Calu3 (cell line): ENCODE measurements around the gene ARMC7. TPM values are rescaled to one million over a fixed set of nuclear protein-coding genes. Genes with fewer than 3 reads are reported as not detected.

ENCODE experiments used
- BruUV-seq: library from RNA; stranded (reverse); fragments of 400-500 nt; replicated peaks from 2 replicates; lab custom pipeline; 2021; lab: Mats Ljungman, UMichigan
- CTCF ChIA-PET: fragments of 300-600 bp; sonication (Branson Sonifier 250); formaldehyde crosslinking; loops from one replicate; lab custom pipeline; 2022; ENCODE audit warnings: antibody characterized with exemption; lab: Charles Lee
- DNase-seq: peaks from one replicate; pipeline ENCODE4 v3.0.0; 2022
- H3K27ac Mint-ChIP-seq: one replicate; pipeline ENCODE4 v1.8.0; 2022; ENCODE audit warnings: mixed read lengths; ENCODE audit not compliant: unreplicated experiment
- H3K27me3 Mint-ChIP-seq: one replicate; pipeline ENCODE4 v1.8.0; 2022; ENCODE audit warnings: mixed read lengths; ENCODE audit not compliant: unreplicated experiment
- H3K36me3 Mint-ChIP-seq: one replicate; pipeline ENCODE4 v1.8.0; 2022; ENCODE audit warnings: mild to moderate bottlenecking, moderate library complexity, mixed read lengths; ENCODE audit not compliant: insufficient read depth, unreplicated experiment
- H3K4me1 Mint-ChIP-seq: one replicate; pipeline ENCODE4 v1.8.0; 2022; ENCODE audit warnings: mild to moderate bottlenecking, low read depth, mixed read lengths; ENCODE audit not compliant: unreplicated experiment
- H3K4me3 Mint-ChIP-seq: one replicate; pipeline ENCODE4 v1.8.0; 2022; ENCODE audit warnings: mild to moderate bottlenecking, low read depth, moderate library complexity, mixed read lengths; ENCODE audit not compliant: unreplicated experiment
- H3K9me3 Mint-ChIP-seq: one replicate; pipeline ENCODE4 v1.8.0; 2022; ENCODE audit warnings: low read depth, mixed read lengths; ENCODE audit not compliant: unreplicated experiment
- CTCF ChIP-seq: fragments of 200-600 bp; IDR thresholded peaks from one replicate; pipeline ENCODE4 v1.8.0; 2022; ENCODE audit warnings: antibody characterized with exemption; ENCODE audit not compliant: unreplicated experiment
- intact Hi-C: fragments of 100-400 bp; cut with micrococcal nuclease; formaldehyde crosslinking; loops from one replicate; pipeline ENCODE4 v1.10.0; 2022; ENCODE audit not compliant: unreplicated experiment
- total RNA-seq: library from RNA; stranded (reverse); gene quantifications from 2 replicates; pipeline ENCODE4 v1.2.3, GENCODE V29; 2022

The ARMC7 gene
- total RNA-seq, 1 experiment from 2014 or later, result 18.6 TPM

GRCh38 chr17:75138519-75138918, 28.8 kb downstream of the ARMC7 start:
- Mint-ChIP-seq H3K27me3 (no peaks in the 10 kb centered on the region), H3K4me3 (no peak overlapping the region), H3K27ac (no peak overlapping the region), H3K36me3 (peaks cover 91% of the 10 kb centered on the region), H3K4me1 (no peaks in the 10 kb centered on the region), H3K9me3 (no peaks in the 10 kb centered on the region)
- CTCF ChIA-PET, result interaction anchor here (0.6 kb wide), 1 partner anchor 1215 kb away, joined by 3 read pairs; the partner anchor contains the start of gene PRPSAP1
- no TSS peak for BruUV-seq
- TF ChIP-seq CTCF, result no peak
- no peak for DNase-seq
- intact Hi-C loops, result no loop called here

- peaks cover 92% of the 10 kb centered on the region for H3K36me3 Mint-ChIP-seq
- BruUV-seq, result no TSS peak
- H3K4me1 Mint-ChIP-seq, result peaks cover 9% of the 10 kb centered on the region
- H3K27ac Mint-ChIP-seq, result peak overlapping the region; percentile 50
- H3K9me3 Mint-ChIP-seq, result no peaks in the 10 kb centered on the region
- CTCF ChIA-PET, result interaction anchor here (0.5 kb wide), 1 partner anchor 208 kb away, joined by 3 read pairs; no protein-coding TSS in a partner anchor
- no peaks in the 10 kb centered on the region for H3K27me3 Mint-ChIP-seq
- no peak overlapping the region for H3K4me3 Mint-ChIP-seq
- TF ChIP-seq CTCF, result no peak
- intact Hi-C loops, result no loop called here
- DNase-seq, result no peak
These were observed 32.6 kb downstream of the ARMC7 start for GRCh38 chr17:75142236-75142971.

- CTCF ChIA-PET, result interaction anchor here (0.5 to 1.4 kb wide), 6 partner anchors 21 to 263 kb away, joined by 3 to 5 read pairs (median 4); no protein-coding TSS in a partner anchor
- DNase-seq, result no peak
- Mint-ChIP-seq H3K27ac (no peak overlapping the region), H3K27me3 (no peaks in the 10 kb centered on the region), H3K4me1 (peaks cover 32% of the 10 kb centered on the region), H3K36me3 (peaks cover 92% of the 10 kb centered on the region), H3K9me3 (no peaks in the 10 kb centered on the region), H3K4me3 (no peak overlapping the region)
- BruUV-seq, result no TSS peak
- TF ChIP-seq CTCF, result no peak
- intact Hi-C loops, result no loop called here
These were observed 35.2 kb downstream of the ARMC7 start for GRCh38 chr17:75144816-75145512.

- peaks cover 92% of the 10 kb centered on the region for H3K36me3 Mint-ChIP-seq
- DNase-seq, result no peak
- no TSS peak for BruUV-seq
- peak overlapping the region; percentile 87 for H3K27ac Mint-ChIP-seq
- H3K4me3 Mint-ChIP-seq, result peak overlapping the region; percentile 63
- no peaks in the 10 kb centered on the region for H3K9me3 Mint-ChIP-seq
- no peak for TF ChIP-seq CTCF
- intact Hi-C loops, result no loop called here
- CTCF ChIA-PET, result no interaction called here
- peaks cover 34% of the 10 kb centered on the region for H3K4me1 Mint-ChIP-seq
- H3K27me3 Mint-ChIP-seq, result no peaks in the 10 kb centered on the region
These were observed 36.8 kb downstream of the ARMC7 start for GRCh38 chr17:75146592-75146991.
